Esophagus squamous epithelium (tissue), 5 donors: ENCODE results near the gene CDK13. TPM values are rescaled to one million over a fixed set of nuclear protein-coding genes. Genes with fewer than 3 reads are reported as not detected.
"Not testable (repeated sequence)": the region's sequence is repeated elsewhere in the genome, so short reads cannot be mapped to it uniquely, and the experiment has no call there.

Source experiments
- DNase-seq: peaks from one replicate; lab custom pipeline; 2025; lab: John Stamatoyannopoulos, UW
- H3K27ac ChIP-seq, 4 donors: fragments of 200-600 bp; sonication (generic); one replicate each; pipeline ENCODE4 v1.5.1; 2016 to 2019; ENCODE audit warnings: mild to moderate bottlenecking in 1 of 4
- H3K27me3 ChIP-seq, 4 donors: fragments of 200-600 bp; sonication (generic); 1 replicate in 3 of 4; 2 replicates in 1 of 4; pipeline versions ENCODE4 v1.5.1 to v1.6.0; 2017 to 2021; ENCODE audit warnings: antibody characterized with exemption in 1 of 4
- H3K36me3 ChIP-seq, 3 donors: fragments of 200-600 bp; sonication (generic); one replicate each; pipeline ENCODE4 v1.5.1; 2016 to 2019
- H3K4me1 ChIP-seq, 3 donors: fragments of 200-600 bp; sonication (generic); one replicate each; pipeline ENCODE4 v1.5.1; 2017 to 2019
- H3K4me3 ChIP-seq, 4 donors: fragments of 200-600 bp; sonication (generic); 1 replicate in 3 of 4; 2 replicates in 1 of 4; pipeline ENCODE4 v1.5.1; 2016 to 2019; ENCODE audit warnings: mild to moderate bottlenecking in 2 of 4, moderate library complexity in 1 of 4
- H3K9me3 ChIP-seq, 3 donors: fragments of 200-600 bp; sonication (generic); one replicate each; pipeline ENCODE4 v1.5.1; 2016 to 2019
- CTCF ChIP-seq, 6 experiments: fragments of 450-650 bp in 4 of 6; fragments of 200-600 bp in 2 of 6; sonication (generic) in 2 of 6; IDR thresholded peaks; one replicate each; pipeline ENCODE4 v1.5.1; 2016 to 2019; ENCODE audit warnings: antibody characterized with exemption in 6 of 6, mild to moderate bottlenecking in 4 of 6, moderate library complexity in 4 of 6
- POLR2A ChIP-seq, 4 donors: fragments of 450-650 bp; IDR thresholded peaks; one replicate each; pipeline ENCODE4 v1.6.1; 2017; ENCODE audit warnings: antibody characterized with exemption in 4 of 4, mild to moderate bottlenecking in 4 of 4, moderate library complexity in 3 of 4
- WGBS, 2 donors: methylation state at CpG; one replicate each; pipeline ENCODE4 v1.1.5; 2018; 5-methylcytosine and 5-hydroxymethylcytosine counted together
- intact Hi-C: fragments of 100-400 bp; cut with DNase I; formaldehyde crosslinking; loops from one replicate; pipeline ENCODE4 v1.15.0; 2022
- total RNA-seq, 4 donors: library from RNA; depleted of rRNA; stranded (reverse); fragments of >200 nt; gene quantifications; one replicate each; pipeline ENCODE4 v1.1.0, GENCODE V29; 2016
- donor health status: DM: yes; HTN: yes; CAD: no.

CDK13 gene
- total RNA-seq, 4 donors from 2014 or later, result 46.0 to 99.8 (median 66.0) TPM

GRCh38 chr7:40120020-40120419 is 170.0 kb downstream of the CDK13 start:
- Histone ChIP-seq H3K4me1 (peaks cover 0 to 12% (median 0%) of the 10 kb centered on the region in 3 donors), H3K27me3 (no peaks in the 10 kb centered on the region), H3K4me3 (no peak overlapping the region), H3K9me3 (no peaks in the 10 kb centered on the region), H3K27ac (no peak overlapping the region), H3K36me3 (no peaks in the 10 kb centered on the region)
- intact Hi-C loops, result no loop called here
- TF ChIP-seq CTCF (IDR thresholded peaks at IDR 0.05), result no peak
- TF ChIP-seq POLR2A (IDR thresholded peaks at IDR 0.05), result no peak
- 90 to 92% methylated on average over 5 of the region's 5 CpGs for WGBS, 2 donors
- no peak for DNase-seq

GRCh38 chr7:40122100-40122939 is 172.3 kb downstream of the CDK13 start:
- H3K36me3 ChIP-seq, H3K4me3 ChIP-seq, DNase-seq, intact Hi-C loops, H3K27ac ChIP-seq, H3K9me3 ChIP-seq, H3K27me3 ChIP-seq, H3K4me1 ChIP-seq: not testable (repeated sequence)
- 89 to 94% methylated on average over 14 of the region's 14 CpGs for WGBS, 2 donors

- no peaks in the 10 kb centered on the region for H3K27me3 ChIP-seq
- H3K9me3 ChIP-seq, result no peaks in the 10 kb centered on the region
- H3K4me1 ChIP-seq, result peaks cover 0 to 1% (median 0%) of the 10 kb centered on the region in 3 donors
- no peak for DNase-seq
- TF ChIP-seq POLR2A (IDR thresholded peaks at IDR 0.05) (no peak), CTCF (IDR thresholded peaks at IDR 0.05) (no peak)
- no peak overlapping the region for H3K27ac ChIP-seq
- no peak overlapping the region for H3K4me3 ChIP-seq
- no peaks in the 10 kb centered on the region for H3K36me3 ChIP-seq
- intact Hi-C loops, result no loop called here
- WGBS, 2 donors, result 83 to 92% methylated on average over 2 of the region's 2 CpGs
Measured at GRCh38 chr7:40122940-40123254, 172.8 kb downstream of the CDK13 start.

- Histone ChIP-seq H3K4me3 (peak overlapping the region; percentile 83 to 99 (median 88)), H3K4me1 (peaks cover 0 to 45% (median 18%) of the 10 kb centered on the region in 3 donors), H3K36me3 (no peaks in the 10 kb centered on the region), H3K27me3 (peaks cover 0 to 8% (median 0%) of the 10 kb centered on the region in 4 donors), H3K9me3 (no peaks in the 10 kb centered on the region), H3K27ac (peak overlapping the region; percentile 89 to 97 (median 92))
- DNase-seq, result no peak
- TF ChIP-seq CTCF (IDR thresholded peaks at IDR 0.05) (no peak), POLR2A (IDR thresholded peaks at IDR 0.05) (no peak)
- 1 to 2% methylated on average over 16 to 29 of the region's 36 CpGs for whole genome bisulfite sequencing, 2 donors
- intact Hi-C loops, result no loop called here
Measured at GRCh38 chr7:40133561-40134427, 183.7 kb downstream of the CDK13 start.

DNA sequence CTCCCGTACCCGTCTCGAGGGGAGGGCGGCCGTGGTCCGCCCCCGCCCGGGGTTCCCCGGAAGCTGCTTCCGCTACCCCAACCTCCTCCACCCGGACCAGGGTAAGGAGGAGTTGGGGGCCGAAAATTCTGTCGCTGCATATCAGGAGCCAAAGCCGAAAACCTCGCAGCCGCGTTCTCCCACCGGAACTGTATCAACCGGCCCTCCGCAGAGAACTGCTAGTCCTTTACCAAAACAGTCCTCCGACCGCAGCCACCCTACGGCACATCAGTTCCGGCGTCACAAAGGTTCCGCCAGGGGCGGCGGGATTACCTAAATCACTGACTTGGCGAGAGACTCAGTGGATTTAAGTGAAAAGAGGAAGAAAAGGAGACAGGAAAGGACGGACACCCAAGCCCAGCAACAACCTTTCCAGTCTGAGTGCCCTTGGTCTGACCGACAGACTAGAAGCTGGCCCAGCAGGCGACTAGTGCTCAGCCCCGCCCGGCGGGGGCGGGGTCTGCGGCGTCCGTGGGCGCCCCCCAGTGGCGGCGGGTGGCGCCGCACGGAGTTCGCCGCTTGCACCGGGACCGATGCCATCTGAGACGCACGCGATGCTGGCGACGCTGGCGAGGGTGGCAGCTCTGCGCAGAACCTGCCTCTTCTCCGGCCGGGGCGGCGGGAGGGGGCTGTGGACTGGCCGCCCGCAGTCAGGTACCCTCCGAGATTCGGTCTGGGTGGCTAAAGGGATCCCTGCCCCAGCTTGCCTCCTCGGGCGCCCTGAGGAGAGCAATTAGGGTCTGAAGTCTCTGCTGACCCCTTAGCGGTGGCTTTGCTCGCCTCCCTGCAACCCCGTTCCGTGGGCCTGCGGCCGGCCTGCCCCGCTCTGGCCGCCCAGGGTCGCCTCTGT is 184.6 kb downstream of the CDK13 start, which contains the start of the genes MPLKIP and SUGCT:
TSS of gene MPLKIP (minus strand) at position 195 of the 889 bp plus-strand sequence. CDS start at position 140, 55 bp downstream.
TSS of gene SUGCT (plus strand) at position 578 of the 889 bp plus-strand sequence.
- intact Hi-C loops, result no loop called here
- Histone ChIP-seq H3K4me3 (peak within 1 kb of the TSS; percentile 83 to 99 (median 88)), H3K36me3 (no peaks in the 10 kb centered on the region), H3K27ac (peak within 1 kb of the TSS; percentile 89 to 97 (median 92)), H3K9me3 (no peaks in the 10 kb centered on the region), H3K27me3 (peaks cover 0 to 8% (median 0%) of the 10 kb centered on the region in 4 donors), H3K4me1 (peaks cover 0 to 45% (median 18%) of the 10 kb centered on the region in 3 donors)
- peak in 3 of 4 donors; percentile 30 to 47 (median 38) for TF ChIP-seq POLR2A (IDR thresholded peaks at IDR 0.05)
- TF ChIP-seq CTCF (IDR thresholded peaks at IDR 0.05), result peak; percentile 90 to 100 (median 96)
- 0 to 1% methylated on average over 5 to 17 of the region's 75 CpGs for WGBS, 2 donors
- peak; percentile 60 for DNase-seq
